Loucy (cell line): Measurements from ENCODE around the gene ARHGAP24.

Experiments used
- H2AFZ ChIP-seq: fragments of 200-600 bp; sonication (generic); 2 replicates; pipeline ENCODE4 v1.6.0; 2016; ENCODE audit warnings: antibody characterized with exemption, mild to moderate bottlenecking, low read length, moderate library complexity
- H3F3A ChIP-seq: fragments of 200-600 bp; 2 replicates; pipeline ENCODE4 v1.6.0; 2016; ENCODE audit warnings: antibody characterized with exemption, low read depth, mild to moderate bottlenecking
- H3K27me3 ChIP-seq: fragments of 200-600 bp; sonication (generic); 2 replicates; pipeline ENCODE4 v1.6.1; 2014; ENCODE audit warnings: low read length, mild to moderate bottlenecking; ENCODE audit not compliant: insufficient read depth, poor library complexity, severe bottlenecking
- H3K36me3 ChIP-seq: fragments of 200-600 bp; sonication (generic); 2 replicates; pipeline ENCODE4 v1.6.1; 2016; ENCODE audit warnings: low read length; ENCODE audit not compliant: insufficient read depth
- H3K4me1 ChIP-seq: fragments of 200-600 bp; sonication (generic); 2 replicates; pipeline ENCODE4 v1.5.1; 2014; ENCODE audit warnings: low read length, mild to moderate bottlenecking; ENCODE audit not compliant: insufficient read depth, poor library complexity, severe bottlenecking
- H3K4me2 ChIP-seq: fragments of 200-600 bp; sonication (generic); 2 replicates; pipeline ENCODE4 v1.6.0; 2014; ENCODE audit warnings: antibody characterized with exemption, low read length, low read depth, mild to moderate bottlenecking; ENCODE audit not compliant: poor library complexity, severe bottlenecking
- H3K4me3 ChIP-seq: fragments of 200-600 bp; sonication (generic); 2 replicates; pipeline ENCODE4 v1.5.1; 2014; ENCODE audit warnings: low read length, mild to moderate bottlenecking, mixed read lengths; ENCODE audit not compliant: poor library complexity, severe bottlenecking
- H3K79me2 ChIP-seq: fragments of 200-600 bp; sonication (generic); 2 replicates; pipeline ENCODE4 v1.6.1; 2014; ENCODE audit warnings: low read length; ENCODE audit not compliant: insufficient read depth
- H3K9ac ChIP-seq: fragments of 200-600 bp; sonication (generic); 2 replicates; pipeline ENCODE4 v1.6.0; 2014; ENCODE audit warnings: mild to moderate bottlenecking, low read depth, low read length, moderate library complexity; ENCODE audit not compliant: poor library complexity, severe bottlenecking
- H3K9me2 ChIP-seq: fragments of 200-600 bp; sonication (generic); replicated peaks from 2 replicates; pipeline ENCODE4 v1.6.1; 2016; ENCODE audit warnings: low read depth, low read length, mixed read lengths
- H3K9me3 ChIP-seq: fragments of 200-600 bp; sonication (generic); 2 replicates; pipeline ENCODE4 v1.6.1; 2014; ENCODE audit warnings: mild to moderate bottlenecking, antibody characterized with exemption, low read length, low read depth; ENCODE audit not compliant: insufficient read depth
- H4K20me1 ChIP-seq: fragments of 200-600 bp; sonication (generic); 2 replicates; pipeline ENCODE4 v1.6.0; 2014; ENCODE audit warnings: antibody characterized with exemption, low read length, mild to moderate bottlenecking; ENCODE audit not compliant: insufficient read depth, poor library complexity, severe bottlenecking
- CTCF ChIP-seq: fragments of 200-600 bp; sonication (generic); conservative IDR thresholded peaks from 2 replicates; pipeline ENCODE4 v1.5.1; 2014; ENCODE audit warnings: mild to moderate bottlenecking, antibody characterized with exemption, low read length
- EZH2phosphoT487 ChIP-seq: fragments of 200-600 bp; IDR thresholded peaks from 2 replicates; pipeline ENCODE4 v1.6.1; 2018; ENCODE audit warnings: antibody characterized with exemption, mild to moderate bottlenecking, moderate library complexity, borderline replicate concordance

Gene ARHGAP24

GRCh38 chr4:85803856-85804255, 328.9 kb downstream of the ARHGAP24 start:
- Histone ChIP-seq H3K36me3 (no peaks in the 10 kb centered on the region), H3K27me3 (no peaks in the 10 kb centered on the region), H3K9me3 (no peaks in the 10 kb centered on the region), H3K79me2 (no peaks in the 10 kb centered on the region), H3K4me2 (no peak overlapping the region), H3F3A (no peaks in the 10 kb centered on the region), H3K4me1 (no peaks in the 10 kb centered on the region), H4K20me1 (no peaks in the 10 kb centered on the region), H3K9me2 (no peaks in the 10 kb centered on the region), H3K4me3 (no peak overlapping the region), H3K9ac (no peak overlapping the region), H2AFZ (no peak overlapping the region)
- TF ChIP-seq CTCF = no peak
- no peak for TF ChIP-seq EZH2phosphoT487

GRCh38 chr4:85805891-85806290, 330.9 kb downstream of the ARHGAP24 start:
- no peaks in the 10 kb centered on the region for H3K36me3 ChIP-seq
- no peak overlapping the region for H2AFZ ChIP-seq
- TF ChIP-seq CTCF = no peak
- TF ChIP-seq EZH2phosphoT487 = no peak
- H4K20me1 ChIP-seq = no peaks in the 10 kb centered on the region
- no peaks in the 10 kb centered on the region for H3K4me1 ChIP-seq
- no peaks in the 10 kb centered on the region for H3K9me3 ChIP-seq
- no peak overlapping the region for H3K4me2 ChIP-seq
- no peaks in the 10 kb centered on the region for H3K27me3 ChIP-seq
- H3K9ac ChIP-seq = no peak overlapping the region
- no peaks in the 10 kb centered on the region for H3K9me2 ChIP-seq
- no peaks in the 10 kb centered on the region for H3K79me2 ChIP-seq
- no peaks in the 10 kb centered on the region for H3F3A ChIP-seq
- H3K4me3 ChIP-seq = no peak overlapping the region

- Histone ChIP-seq H3K36me3 (no peaks in the 10 kb centered on the region), H3K79me2 (no peaks in the 10 kb centered on the region), H3K9ac (no peak overlapping the region), H2AFZ (no peak overlapping the region), H3K27me3 (no peaks in the 10 kb centered on the region), H3K4me3 (no peak overlapping the region), H3F3A (no peaks in the 10 kb centered on the region), H3K9me3 (no peaks in the 10 kb centered on the region), H3K9me2 (no peaks in the 10 kb centered on the region), H3K4me2 (no peak overlapping the region), H4K20me1 (no peaks in the 10 kb centered on the region), H3K4me1 (no peaks in the 10 kb centered on the region)
- TF ChIP-seq EZH2phosphoT487 (no peak), CTCF (no peak)
Measured at GRCh38 chr4:85806334-85806733, 331.4 kb downstream of the ARHGAP24 start.
